ENCODE data around the gene RTN4IP1.

RTN4IP1 gene

GRCh38 chr6:106623039-106623438 is 6.3 kb downstream of the RTN4IP1 start:
- Histone ChIP-seq H4K20me1 (ENCODE audit: low read depth, low read length) (no peaks in the 10 kb centered on the region), H3K9me2 (replicated peaks; ENCODE audit: insufficient read depth, low read length) (no peaks in the 10 kb centered on the region), H2AFZ (ENCODE audit: low read depth, low read length, severe bottlenecking) (no peak overlapping the region), H3K9me3 (ENCODE audit: insufficient read depth, low read length) (no peaks in the 10 kb centered on the region), H3F3A (ENCODE audit: insufficient read depth) (peaks cover 17% of the 10 kb centered on the region; the same call in 1 of the 2 replicates), H3K27me3 (ENCODE audit: low read length) (no peaks in the 10 kb centered on the region), H3K4me2 (ENCODE audit: low read depth, low read length, poor library complexity, severe bottlenecking) (no peak overlapping the region), H3K27ac (ENCODE audit: low read depth, low read length) (no peak overlapping the region), H3K36me3 (ENCODE audit: low read length) (peaks cover 22% of the 10 kb centered on the region), H3K79me2 (ENCODE audit: insufficient read depth, low read length) (peaks cover 25% of the 10 kb centered on the region; the same call in 1 of the 2 replicates), H3K9ac (ENCODE audit: low read length) (no peak overlapping the region), H3K4me3 (ENCODE audit: insufficient read depth, low read length, poor library complexity, severe bottlenecking) (no peak overlapping the region)
- TF ChIP-seq CTCF (IDR thresholded peaks at IDR 0.05; ENCODE audit: insufficient read depth, low read length, poor library complexity, severe bottlenecking) (no peak), EZH2phosphoT487 (conservative IDR thresholded peaks at IDR 0.05; ENCODE audit: low read length) (no peak)

- no peak overlapping the region for H3K4me2 ChIP-seq (ENCODE audit: low read depth, low read length, poor library complexity, severe bottlenecking)
- peaks cover 25% of the 10 kb centered on the region for H3K36me3 ChIP-seq (ENCODE audit: low read length)
- H2AFZ ChIP-seq (ENCODE audit: low read depth, low read length, severe bottlenecking) = no peak overlapping the region
- peaks cover 15% of the 10 kb centered on the region; the same call in 1 of the 2 replicates for H3F3A ChIP-seq (ENCODE audit: insufficient read depth)
- no peaks in the 10 kb centered on the region for H3K27me3 ChIP-seq (ENCODE audit: low read length)
- H3K9me3 ChIP-seq (ENCODE audit: insufficient read depth, low read length) = no peaks in the 10 kb centered on the region
- TF ChIP-seq EZH2phosphoT487 (conservative IDR thresholded peaks at IDR 0.05; ENCODE audit: low read length) (no peak), CTCF (IDR thresholded peaks at IDR 0.05; ENCODE audit: insufficient read depth, low read length, poor library complexity, severe bottlenecking) (no peak)
- H3K9ac ChIP-seq (ENCODE audit: low read length) = no peak overlapping the region
- peaks cover 20% of the 10 kb centered on the region; the same call in 1 of the 2 replicates for H3K79me2 ChIP-seq (ENCODE audit: insufficient read depth, low read length)
- no peaks in the 10 kb centered on the region for H3K9me2 ChIP-seq (replicated peaks; ENCODE audit: insufficient read depth, low read length)
- H3K27ac ChIP-seq (ENCODE audit: low read depth, low read length) = no peak overlapping the region
- H4K20me1 ChIP-seq (ENCODE audit: low read depth, low read length) = no peaks in the 10 kb centered on the region
- no peak overlapping the region for H3K4me3 ChIP-seq (ENCODE audit: insufficient read depth, low read length, poor library complexity, severe bottlenecking)
These were observed 6.9 kb downstream of the RTN4IP1 start for GRCh38 chr6:106622412-106622811.

- no peaks in the 10 kb centered on the region for H3K9me2 ChIP-seq (replicated peaks; ENCODE audit: insufficient read depth, low read length)
- no peak overlapping the region for H3K4me2 ChIP-seq (ENCODE audit: low read depth, low read length, poor library complexity, severe bottlenecking)
- no peak overlapping the region for H3K9ac ChIP-seq (ENCODE audit: low read length)
- TF ChIP-seq CTCF (IDR thresholded peaks at IDR 0.05; ENCODE audit: insufficient read depth, low read length, poor library complexity, severe bottlenecking) = no peak
- TF ChIP-seq EZH2phosphoT487 (conservative IDR thresholded peaks at IDR 0.05; ENCODE audit: low read length) = no peak
- H4K20me1 ChIP-seq (ENCODE audit: low read depth, low read length) = no peaks in the 10 kb centered on the region
- no peaks in the 10 kb centered on the region for H3K9me3 ChIP-seq (ENCODE audit: insufficient read depth, low read length)
- H2AFZ ChIP-seq (ENCODE audit: low read depth, low read length, severe bottlenecking) = no peak overlapping the region
- no peak overlapping the region for H3K27ac ChIP-seq (ENCODE audit: low read depth, low read length)
- no peak overlapping the region for H3K4me3 ChIP-seq (ENCODE audit: insufficient read depth, low read length, poor library complexity, severe bottlenecking)
- peaks cover 7% of the 10 kb centered on the region; the same call in 1 of the 2 replicates for H3K79me2 ChIP-seq (ENCODE audit: insufficient read depth, low read length)
- H3K27me3 ChIP-seq (ENCODE audit: low read length) = no peaks in the 10 kb centered on the region
- H3K36me3 ChIP-seq (ENCODE audit: low read length) = peaks cover 31% of the 10 kb centered on the region
- H3F3A ChIP-seq (ENCODE audit: insufficient read depth) = peaks cover 9% of the 10 kb centered on the region; the same call in 1 of the 2 replicates
These were observed 8.2 kb downstream of the RTN4IP1 start for GRCh38 chr6:106620931-106621672.

Data from SU-DHL-6 (cell line).